GM19397 (cell line): ENCODE data around the gene C16orf54.
"Not testable (repeated sequence)": the region's sequence is repeated elsewhere in the genome, so short reads cannot be mapped to it uniquely, and the experiment has no call there.

Experiments
- ATAC-seq: cut with Tn5 transposase; IDR thresholded peaks from one replicate; pipeline ENCODE4 v1.9.1; 2021; ENCODE audit warnings: mild to moderate bottlenecking, moderate library complexity; ENCODE audit not compliant: unreplicated experiment

C16orf54 gene

DNA sequence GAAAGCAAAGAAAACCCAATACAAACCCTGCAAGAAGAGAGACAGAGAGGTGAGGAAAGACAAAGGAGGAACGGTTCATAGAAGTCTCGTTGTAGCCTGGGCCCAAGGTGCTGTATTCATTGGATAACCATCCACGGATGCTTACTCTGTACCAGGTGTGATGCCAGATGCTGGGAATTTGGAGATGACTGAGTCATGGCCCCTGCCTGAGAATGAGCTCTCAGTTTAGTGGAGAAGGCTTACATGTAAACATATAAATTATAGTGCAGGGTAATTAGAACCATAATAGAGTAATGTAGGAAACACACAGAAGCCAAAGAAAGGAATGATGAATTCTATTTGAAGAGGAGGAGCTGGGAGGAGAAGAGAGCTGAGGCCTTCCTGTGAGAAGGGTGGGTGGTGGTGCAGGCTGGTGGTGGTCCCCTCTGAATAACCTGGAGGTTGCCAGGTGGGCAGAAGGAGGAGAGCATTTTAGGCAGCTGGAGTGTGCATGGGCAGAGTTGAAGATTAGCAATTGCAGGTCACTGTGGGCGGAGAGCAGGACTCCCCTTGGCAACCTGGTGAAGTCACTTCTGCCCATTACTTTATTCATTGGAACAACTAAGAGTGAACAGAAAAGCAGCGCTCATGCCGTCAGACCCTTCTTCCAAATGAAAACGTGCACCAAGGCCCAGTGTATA is 24.6 kb upstream of the C16orf54 start:
- ATAC-seq: no peak

DNA sequence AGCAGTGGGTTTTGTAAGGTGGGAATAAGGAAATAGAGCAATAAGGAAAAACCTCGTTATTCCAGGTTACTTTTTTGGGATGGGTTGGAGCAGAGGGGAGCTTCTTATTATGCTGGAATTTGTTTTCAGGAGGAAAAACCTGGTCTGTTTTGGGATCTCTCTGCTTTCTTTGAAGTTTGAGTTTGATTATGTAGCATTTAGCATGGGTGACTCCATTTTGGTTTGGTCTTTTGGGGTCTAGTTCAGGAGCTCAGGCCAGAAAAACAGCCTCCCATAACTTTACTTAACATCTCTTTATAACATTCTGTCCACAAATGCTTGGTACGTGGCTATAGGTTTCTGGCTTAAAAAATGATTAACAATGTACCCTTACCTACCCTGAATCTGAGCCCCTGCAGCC is 23.7 kb upstream of the C16orf54 start:
- ATAC-seq: no peak

DNA sequence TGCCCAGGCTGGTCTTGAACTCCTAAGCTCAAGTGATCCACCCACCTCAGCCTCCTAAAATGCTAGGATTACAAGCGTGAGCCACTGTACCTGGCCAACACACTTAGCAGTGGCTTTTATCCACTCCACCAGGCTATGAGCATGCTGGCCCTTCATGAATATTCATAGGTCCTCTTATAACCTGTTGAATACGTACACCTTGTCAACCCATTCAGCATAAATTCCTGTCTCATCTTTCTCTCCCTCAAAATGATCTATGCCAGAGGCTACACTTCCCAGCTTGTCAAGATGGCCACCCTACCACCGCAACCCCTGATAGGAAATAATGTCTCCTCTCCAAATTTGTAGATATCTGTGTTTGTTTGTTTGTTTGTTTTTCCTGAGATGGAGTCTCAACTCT is 21.3 kb upstream of the C16orf54 start:
- ATAC-seq: no peak

DNA sequence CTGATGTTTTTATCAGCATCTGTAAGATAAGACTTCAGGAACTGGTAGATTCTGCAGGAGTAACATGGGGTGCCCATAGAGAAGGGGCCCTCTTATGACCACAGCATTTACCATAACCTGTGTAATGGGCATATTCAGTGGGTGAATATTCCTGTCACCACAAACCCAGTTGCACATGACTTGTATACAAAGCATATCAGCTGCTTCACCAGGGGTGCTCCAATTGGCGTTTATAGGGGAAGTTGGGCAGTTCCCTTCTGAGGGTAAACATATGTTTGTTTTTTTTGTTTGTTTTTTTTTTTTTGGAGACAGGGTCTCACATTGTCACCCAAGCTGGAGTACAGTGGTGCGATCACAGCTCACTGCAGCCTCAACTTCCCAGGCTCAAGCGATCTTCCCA is 20.8 kb upstream of the C16orf54 start:
- ATAC-seq: no peak

DNA sequence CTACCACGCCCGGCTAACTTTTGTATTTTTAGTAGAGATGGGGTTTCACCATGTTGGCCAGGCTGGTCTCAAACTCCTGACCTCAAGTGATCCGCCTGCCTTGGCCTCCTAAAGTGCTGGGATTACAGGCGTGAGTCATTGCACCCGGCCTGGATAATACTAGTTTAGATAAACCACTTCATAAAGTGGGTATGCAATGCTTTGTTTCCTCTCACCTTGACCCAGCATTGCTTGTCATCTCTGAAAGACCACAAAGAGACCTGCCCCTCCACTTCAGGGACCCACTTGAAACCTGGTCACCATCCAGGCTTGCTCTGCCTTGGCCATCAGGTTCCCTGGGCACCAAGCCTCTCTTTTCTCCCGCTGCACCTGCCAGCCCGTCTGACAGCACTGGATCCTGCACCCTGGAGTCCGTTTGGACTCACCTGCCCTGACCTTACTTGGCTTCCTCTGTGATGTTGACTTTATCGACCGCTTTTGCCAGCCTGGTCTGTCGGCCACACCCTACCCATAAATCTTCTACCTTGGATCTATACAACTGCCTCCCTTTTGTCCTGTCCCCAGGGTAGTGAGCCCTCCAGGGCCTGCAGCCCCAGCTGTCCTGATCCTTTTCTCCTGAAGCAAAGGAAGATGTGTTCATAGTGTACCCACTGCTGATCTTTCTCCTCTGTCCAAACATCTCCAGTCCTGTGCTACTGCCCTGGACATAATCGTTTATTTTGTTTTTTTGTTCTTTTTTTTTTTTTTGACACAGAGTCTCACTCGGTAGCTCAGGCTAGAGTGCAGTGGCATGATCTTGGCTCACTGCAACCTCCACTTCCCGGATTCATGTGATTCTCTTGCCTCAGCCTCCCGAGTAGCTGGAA is 19.6 kb upstream of the C16orf54 start:
- no peak for ATAC-seq

DNA sequence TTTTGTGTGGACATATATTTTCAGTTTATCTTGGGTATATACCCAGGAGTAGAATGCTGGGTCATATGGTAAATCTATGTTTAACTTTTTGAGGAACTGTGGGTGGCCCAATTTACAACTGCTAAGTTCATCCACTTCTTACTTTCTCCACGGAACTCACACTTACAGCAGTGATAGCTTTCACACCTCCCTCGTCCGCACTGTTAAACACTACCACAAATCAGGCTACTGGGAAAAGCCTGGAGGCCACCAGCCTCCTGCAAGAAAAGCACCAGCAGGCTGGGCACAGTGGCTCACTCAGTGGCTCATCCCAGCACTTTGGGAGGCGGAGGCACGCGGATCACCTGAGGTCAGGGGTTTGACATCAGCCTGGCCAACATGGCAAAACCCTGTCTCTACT is 17.5 kb upstream of the C16orf54 start:
- ATAC-seq: no peak

DNA sequence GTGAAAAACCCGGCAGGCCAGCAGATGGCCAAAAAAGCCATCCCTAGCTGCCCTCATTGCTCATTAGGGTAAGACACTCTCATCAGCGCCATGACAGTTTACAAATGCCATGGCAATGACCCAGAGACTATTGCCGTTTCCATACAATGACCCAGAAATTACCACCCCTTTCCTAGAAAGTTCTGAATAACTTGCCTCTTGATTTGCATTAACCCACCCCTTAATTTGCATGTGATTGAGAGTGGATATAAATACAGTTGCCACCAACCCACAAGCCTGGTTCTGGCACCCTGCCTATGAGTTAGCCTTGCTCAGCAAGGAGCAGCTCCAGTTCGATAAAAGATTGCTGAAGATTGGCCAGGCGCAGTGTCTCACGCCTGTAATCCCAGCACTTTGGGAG is 16.1 kb upstream of the C16orf54 start:
- ATAC-seq: no peak

DNA sequence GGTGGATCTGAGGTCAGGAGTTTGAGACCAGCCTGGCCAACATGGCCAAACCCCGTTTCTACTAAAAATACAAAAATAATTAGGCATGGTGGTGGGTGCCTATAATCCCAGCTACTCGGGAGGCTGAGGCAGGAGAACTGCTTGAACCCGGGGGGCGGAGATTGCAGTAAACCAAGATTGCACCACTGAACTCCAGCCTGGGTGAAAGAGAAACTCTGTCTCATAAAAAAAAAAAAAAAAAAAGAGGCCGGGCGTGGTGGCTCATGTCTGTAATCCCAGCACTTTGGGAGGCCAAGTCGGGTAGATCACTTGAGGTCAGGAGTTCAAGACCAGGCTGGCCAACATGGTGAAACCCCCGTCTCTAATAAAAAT is 15.5 kb upstream of the C16orf54 start:
- ATAC-seq: not testable (repeated sequence)

DNA sequence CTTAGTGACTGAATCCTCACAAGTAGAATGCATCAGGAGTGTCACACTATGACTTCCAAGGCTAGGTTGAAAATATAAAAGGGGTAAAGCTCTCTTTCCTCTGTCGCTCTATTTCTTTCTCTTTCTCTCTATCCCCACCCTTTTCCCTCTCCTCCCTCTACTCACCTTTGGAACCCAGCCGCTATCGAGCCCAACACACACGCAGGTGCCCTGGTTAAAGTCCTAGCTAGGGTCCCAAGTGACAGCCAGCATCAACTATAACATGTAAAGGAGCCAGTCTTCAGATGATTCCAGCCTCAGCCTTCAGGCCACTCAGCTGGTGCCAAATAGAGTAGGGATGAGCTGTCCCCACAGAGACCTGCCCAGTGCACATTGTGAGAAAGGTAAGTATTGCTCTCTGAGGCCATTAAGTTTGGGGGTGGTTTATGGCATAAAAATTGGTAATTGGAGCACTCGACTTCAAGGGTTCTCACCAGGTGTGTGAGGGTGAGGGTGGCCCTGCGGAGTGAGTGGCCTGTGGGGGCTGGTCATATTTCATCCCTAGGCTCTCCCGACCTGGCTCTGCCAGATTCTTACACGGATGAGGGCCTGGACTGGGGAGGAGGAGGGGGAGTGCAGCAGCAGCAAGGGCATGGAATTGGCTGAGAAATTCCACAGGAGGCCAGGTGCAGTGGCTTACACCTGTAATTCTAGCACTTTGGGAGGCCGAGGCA is 14.9 kb upstream of the C16orf54 start:
- ATAC-seq: no peak

DNA sequence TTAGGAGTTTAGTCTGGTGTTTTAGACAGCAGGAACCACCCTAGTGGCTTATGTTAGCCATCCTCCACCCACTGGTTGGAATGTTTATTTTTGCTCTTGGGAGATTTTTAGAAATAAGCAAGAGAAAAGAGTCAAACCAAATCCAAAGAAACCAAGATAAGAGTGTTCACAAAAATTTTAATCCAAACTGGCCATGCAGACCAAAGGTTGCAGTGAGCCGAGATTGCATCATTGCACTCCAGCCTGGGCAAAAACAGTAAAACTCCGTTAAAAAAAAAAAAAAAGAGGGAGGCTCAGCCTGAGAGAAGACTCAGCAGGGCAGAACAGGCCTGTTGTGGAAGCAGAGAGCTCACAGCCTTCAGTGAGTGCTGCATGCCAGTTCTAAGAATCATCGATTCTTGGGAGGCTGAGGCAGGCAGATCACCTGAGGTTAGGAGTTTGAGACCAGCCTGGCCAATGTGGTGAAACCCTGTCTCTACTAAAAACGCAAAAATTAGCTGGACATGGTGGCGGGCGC is 12.2 kb upstream of the C16orf54 start:
- no peak for ATAC-seq

DNA sequence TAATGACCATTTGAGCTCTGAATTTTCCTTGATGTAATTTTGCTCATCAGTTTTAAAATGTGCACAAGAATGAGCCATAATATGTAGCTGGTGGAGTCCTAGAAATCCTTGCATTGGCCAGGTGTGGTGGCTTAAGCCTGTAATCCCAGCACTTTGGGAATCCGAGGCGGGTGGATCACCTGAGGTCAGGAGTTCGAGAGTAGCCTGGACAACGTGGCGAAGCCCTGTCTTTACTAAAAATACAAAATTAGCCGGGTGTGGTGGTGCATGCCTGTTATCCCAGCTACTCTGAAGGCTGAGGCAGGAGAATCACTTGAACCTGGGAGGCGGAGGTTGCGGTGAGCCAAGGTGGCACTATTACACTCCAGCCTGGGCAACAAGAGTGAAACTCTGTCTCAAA is 11.3 kb upstream of the C16orf54 start:
- ATAC-seq: not testable (repeated sequence)

DNA sequence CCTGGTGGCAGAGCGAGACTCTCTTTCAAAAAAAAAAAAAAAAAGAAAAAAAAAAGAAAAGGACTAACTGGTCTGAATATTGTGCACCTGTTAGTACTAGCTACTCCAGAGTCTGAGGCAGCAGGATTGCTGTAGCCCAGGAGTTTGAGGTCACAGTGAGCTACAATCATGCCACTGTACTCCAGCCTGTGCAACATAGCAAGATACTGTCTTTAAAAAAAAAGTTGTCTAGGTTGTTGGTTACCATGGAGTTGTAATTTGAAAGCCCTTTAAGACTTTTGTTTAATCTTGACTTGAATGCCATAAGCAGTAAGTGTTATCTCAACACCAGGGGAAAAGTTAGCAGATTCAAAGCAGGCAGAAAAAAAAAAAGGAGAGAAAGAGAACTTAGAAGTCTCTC is 10.9 kb upstream of the C16orf54 start:
- no peak for ATAC-seq

DNA sequence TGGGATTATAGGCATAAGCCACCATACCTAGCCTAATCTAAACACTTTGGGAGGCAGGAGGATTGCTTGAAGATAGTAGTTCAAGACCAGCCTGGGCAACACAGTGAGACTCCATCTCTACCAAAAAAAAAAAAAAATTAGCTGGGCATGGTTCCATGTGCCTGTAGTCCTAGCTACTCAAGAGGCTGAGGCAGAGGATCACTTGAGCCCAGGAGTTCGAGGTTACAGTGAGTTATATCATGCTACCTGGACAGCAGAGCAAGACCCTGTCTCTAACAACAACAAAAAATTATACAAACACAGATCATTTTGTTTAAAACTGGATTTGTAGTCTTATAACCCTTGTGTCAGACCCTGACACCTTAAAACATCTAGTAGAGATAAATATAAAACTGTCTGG is 7.7 kb upstream of the C16orf54 start:
- ATAC-seq: no peak

DNA sequence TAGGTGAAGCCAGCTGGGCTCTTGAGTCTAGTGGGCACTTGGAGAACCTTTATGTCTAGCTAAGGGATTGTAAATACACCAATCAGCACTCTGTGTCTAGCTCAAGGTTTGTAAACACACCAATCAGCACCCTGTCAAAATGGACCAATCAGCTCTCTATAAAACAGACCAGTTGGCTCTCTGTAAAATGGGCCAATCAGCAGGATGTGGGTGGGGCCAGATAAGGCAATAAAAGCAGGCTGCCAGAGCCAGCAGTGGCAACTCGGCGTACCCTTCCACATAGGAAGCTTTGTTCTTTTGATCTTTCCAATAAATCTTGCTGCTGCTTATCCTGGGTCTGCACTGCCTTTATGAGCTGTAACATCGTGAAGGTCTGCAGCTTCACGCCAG is 3.0 kb upstream of the C16orf54 start:
- not testable (repeated sequence) for ATAC-seq

DNA sequence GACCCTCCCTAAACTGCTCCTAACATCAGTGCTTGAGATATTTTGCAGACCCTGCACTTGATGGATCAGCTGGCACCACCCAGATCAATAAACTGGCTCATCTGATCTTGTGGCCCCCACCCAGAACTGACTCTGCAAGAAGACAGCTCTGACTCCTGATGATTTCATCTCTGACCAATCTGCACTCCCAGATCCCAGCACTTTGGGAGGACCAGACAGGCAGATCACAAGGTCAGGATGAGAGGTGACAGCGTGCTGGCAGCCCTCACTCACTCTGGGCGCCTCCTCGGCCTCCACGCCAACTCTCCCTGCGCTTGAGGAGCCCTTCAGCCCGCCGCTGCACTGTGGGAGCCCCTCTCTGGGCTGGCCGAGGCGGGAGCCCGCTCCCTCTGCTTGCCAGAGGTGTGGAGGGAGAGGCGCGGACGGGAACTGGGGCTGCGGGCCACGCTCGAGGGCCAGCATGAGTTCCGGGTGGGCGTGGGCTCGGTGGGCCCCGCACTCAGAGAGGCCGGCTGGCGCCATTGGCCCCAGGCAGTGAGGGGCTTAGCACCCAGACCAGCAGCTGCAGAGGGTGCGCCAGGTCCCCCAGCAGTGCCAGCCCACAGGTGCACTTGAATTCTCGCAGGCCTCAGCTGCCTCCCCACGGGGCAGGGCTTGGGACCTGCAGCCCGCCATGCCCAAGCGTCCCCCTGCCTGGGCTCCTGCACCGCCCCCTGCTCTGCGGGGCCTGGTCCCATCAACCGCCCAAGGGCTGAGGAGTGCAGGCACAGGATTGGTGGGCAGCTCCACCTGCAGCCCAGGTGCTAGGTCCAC is 2.4 kb upstream of the C16orf54 start:
- no peak for ATAC-seq

DNA sequence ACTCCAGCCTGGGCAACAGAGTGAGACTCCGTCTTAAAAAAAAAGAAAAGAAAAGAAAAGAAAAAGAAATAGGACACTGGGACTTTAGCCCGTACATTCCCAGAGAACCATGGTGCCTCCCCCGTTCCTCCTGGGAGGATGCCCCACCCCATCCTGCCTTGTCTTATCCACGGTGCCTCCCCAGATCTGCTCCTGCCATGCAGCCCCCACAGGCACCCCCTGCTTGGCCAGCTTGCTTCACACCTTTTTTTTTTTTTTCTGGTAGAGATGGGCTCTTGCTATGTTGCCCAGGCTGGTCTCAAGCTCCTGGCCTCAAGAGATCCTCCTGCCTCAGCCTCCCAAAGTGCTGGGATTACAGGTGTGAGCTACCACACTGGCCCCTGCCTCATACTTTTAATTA is 728 bp upstream of the C16orf54 start:
- not testable (repeated sequence) for ATAC-seq

DNA sequence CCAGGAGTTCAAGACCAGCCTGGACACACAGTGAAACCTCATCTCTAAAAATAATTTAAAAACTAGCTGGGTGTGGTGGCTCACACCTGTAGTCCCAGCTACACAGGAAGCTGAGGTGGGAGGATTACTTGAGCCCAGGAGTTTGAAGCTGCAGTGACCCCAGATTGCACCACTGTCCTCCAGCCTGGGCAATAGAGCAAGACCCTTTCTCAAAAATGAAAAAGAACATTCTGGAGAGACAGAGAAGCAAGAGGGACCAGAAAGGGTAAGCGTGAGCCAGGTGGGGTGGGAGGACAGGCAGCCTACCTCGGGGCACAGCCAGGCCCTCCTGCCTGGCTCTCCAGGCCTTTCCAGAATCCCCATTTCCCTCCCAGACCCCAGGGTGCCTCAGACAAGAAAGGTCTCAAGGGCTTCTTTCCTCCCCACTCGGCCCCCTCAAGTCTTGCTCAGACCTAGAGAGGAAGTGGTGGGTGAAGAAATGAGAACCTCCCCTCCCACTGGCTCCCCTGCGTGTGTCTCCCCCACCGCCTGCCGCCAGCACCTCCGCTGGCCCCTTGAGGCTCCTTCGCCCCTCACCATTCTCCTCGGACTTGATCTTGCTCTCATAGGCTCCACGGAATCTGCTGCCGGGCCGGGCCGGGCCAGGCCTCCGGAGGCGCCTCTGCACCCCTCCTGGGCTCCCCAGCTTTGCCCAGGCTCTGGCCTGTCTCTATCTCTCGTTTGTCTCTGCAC is 503 bp downstream of the C16orf54 start:
- peak; percentile 35 for ATAC-seq

DNA sequence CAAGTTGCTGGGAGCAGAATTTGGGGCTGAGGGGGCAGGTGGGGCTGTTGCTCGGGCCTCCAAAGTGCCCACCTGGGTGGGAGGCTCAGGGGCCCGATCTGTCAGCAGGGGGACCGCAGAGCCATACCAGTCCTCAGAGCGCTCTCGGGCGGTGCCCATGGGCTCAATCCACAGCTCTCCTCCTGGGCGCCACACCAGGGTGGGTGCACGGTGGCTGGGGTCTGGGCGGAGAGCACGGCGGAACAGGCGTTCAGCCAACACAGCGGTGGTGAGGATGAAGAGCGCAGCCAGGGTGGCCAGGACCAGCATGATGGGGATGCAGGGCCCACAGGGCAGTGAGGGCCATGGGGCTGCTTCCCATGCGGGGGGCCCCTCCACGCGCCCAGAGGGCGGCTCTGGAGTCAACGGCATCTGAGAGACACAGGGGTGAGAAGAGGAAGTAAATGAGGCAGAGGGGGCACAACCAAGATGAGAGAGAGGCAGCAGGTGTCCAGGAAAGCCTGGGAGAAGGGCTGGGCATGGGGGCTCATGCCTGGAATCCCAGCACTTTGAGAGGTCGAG is 1.2 kb downstream of the C16orf54 start:
- ATAC-seq: no peak

DNA sequence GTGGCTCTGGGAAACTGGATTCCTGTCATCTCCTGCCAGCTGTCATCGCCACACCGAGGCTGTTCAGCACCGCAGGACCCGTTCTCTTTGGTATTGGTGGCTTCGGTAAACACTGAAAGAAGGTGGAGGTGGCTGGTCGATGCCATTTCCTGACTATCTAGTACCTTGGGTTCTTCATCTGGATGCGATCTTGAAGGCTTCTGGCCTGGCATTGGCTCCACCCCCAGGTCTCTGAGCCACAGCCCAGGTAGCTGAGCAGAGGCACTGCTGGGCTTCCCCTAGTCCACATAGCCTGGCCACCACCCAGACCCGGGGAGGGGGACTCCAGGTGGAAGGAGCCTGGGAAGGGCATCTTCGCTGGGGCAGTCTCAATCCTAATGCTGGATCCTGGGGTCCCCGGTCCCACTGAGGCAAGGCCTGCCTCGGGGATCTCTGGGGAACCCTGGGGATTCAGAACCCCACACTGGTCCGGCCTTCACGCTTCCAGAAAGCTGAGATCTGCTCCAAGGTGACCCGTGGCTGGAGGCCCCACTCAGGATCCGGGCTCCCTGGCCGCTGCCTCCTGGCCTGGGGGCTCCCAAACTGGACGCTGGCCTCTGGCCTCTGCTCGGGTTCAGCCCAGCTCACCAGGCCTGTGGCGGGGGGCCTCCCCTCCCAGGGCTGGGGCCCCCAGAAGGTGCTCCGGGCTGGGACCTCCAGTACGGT is 1.8 kb downstream of the C16orf54 start:
- no peak for ATAC-seq
